ENCODE measurements around the gene MICOS13. TPM values are rescaled to one million over a fixed set of nuclear protein-coding genes. Genes with fewer than 3 reads are reported as not detected.

The MICOS13 gene
- total RNA-seq, 2 experiments from 2014 or later, result 42.6 to 44.1 TPM

- peak overlapping the region; percentile 90 for H3K4me3 Mint-ChIP-seq
These were observed 7.3 kb upstream of the MICOS13 start for GRCh38 chr19:5687360-5688198.

GRCh38 chr19:5686647-5687359 lies 6.5 kb upstream of the MICOS13 start:
- H3K27ac Mint-ChIP-seq, result peak overlapping the region; percentile 94
- POLR2A ChIA-PET, result interaction anchor here (0.6 to 2.9 kb wide), 13 partner anchors 10 to 1157 kb away, joined by 3 to 29 read pairs (median 4); partner anchors contain the start of genes CATSPERD, DUS3L, LONP1 and NDUFA11
- DNase-seq (peak; percentile 100), ATAC-seq (ENCODE audit: low read depth) (peak; percentile 62)
- peaks cover 10% of the 10 kb centered on the region for H3K36me3 Mint-ChIP-seq
- peak overlapping the region; percentile 90 for H3K4me3 Mint-ChIP-seq
- H3K9me3 Mint-ChIP-seq, result no peaks in the 10 kb centered on the region
- peaks cover 7% of the 10 kb centered on the region for H3K27me3 Mint-ChIP-seq
- H3K4me1 Mint-ChIP-seq, result peaks cover 12% of the 10 kb centered on the region

More at GRCh38 chr19:5687360-5688198, 7.3 kb upstream of the MICOS13 start:
- peaks cover 2% of the 10 kb centered on the region for H3K27me3 Mint-ChIP-seq
- peaks cover 16% of the 10 kb centered on the region for H3K4me1 Mint-ChIP-seq
- ATAC-seq (ENCODE audit: low read depth) (no peak), DNase-seq (no peak)
- peaks cover 13% of the 10 kb centered on the region for H3K36me3 Mint-ChIP-seq
- POLR2A ChIA-PET, result interaction anchor here (0.6 to 2.9 kb wide), 7 partner anchors 26 to 1156 kb away, joined by 3 to 29 read pairs (median 4); partner anchors contain the start of genes CATSPERD, LONP1, SAFB and SAFB2
- H3K9me3 Mint-ChIP-seq, result no peaks in the 10 kb centered on the region
- H3K27ac Mint-ChIP-seq, result peak overlapping the region; percentile 94

DNA sequence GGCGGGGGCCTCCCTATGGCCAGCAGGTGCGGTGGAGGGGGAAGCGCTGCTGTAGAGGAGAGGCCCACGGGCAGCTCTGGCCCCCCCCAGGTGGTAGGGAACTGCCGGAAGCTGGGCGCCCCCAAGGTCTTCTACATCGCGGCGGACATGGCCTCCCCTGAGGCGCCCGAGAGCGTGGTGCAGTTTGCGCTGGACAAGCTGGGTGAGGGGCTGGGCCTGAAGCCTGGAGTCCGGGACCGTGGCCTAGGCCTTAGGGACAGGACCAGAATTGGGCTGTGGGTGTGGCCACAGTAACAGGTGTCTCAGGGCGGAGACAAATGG lies 6.0 kb upstream of the MICOS13 start:
- POLR2A ChIA-PET, result interaction anchor here (0.6 to 2.9 kb wide), 12 partner anchors 10 to 217 kb away, joined by 3 to 29 read pairs (median 4); partner anchors contain the start of genes CATSPERD, DUS3L, LONP1 and NDUFA11
- Mint-ChIP-seq H3K36me3 (peaks cover 10% of the 10 kb centered on the region), H3K27ac (peak overlapping the region; percentile 94), H3K27me3 (peaks cover 7% of the 10 kb centered on the region), H3K4me1 (peaks cover 16% of the 10 kb centered on the region), H3K4me3 (peak overlapping the region; percentile 90), H3K9me3 (no peaks in the 10 kb centered on the region)
- DNase-seq, result no peak
- no peak for ATAC-seq (ENCODE audit: low read depth)

- H3K27me3 Mint-ChIP-seq, result peaks cover 7% of the 10 kb centered on the region
- ATAC-seq (ENCODE audit: low read depth), result no peak
- no peak for DNase-seq
- H3K4me3 Mint-ChIP-seq, result no peak overlapping the region
- no peaks in the 10 kb centered on the region for H3K9me3 Mint-ChIP-seq
- peaks cover 1% of the 10 kb centered on the region for H3K36me3 Mint-ChIP-seq
- no peak overlapping the region for H3K27ac Mint-ChIP-seq
- POLR2A ChIA-PET, result no interaction called here
- H3K4me1 Mint-ChIP-seq, result peaks cover 16% of the 10 kb centered on the region
These were observed 4.5 kb upstream of the MICOS13 start for GRCh38 chr19:5684694-5685430.

GRCh38 chr19:5683177-5683886 lies 3.0 kb upstream of the MICOS13 start:
- peaks cover 15% of the 10 kb centered on the region for H3K4me1 Mint-ChIP-seq
- H3K9me3 Mint-ChIP-seq, result no peaks in the 10 kb centered on the region
- ATAC-seq (ENCODE audit: low read depth) (no peak), DNase-seq (no peak)
- peaks cover 1% of the 10 kb centered on the region for H3K36me3 Mint-ChIP-seq
- H3K27ac Mint-ChIP-seq, result no peak overlapping the region
- no peak overlapping the region for H3K4me3 Mint-ChIP-seq
- POLR2A ChIA-PET, result interaction anchor here (0.7 to 0.9 kb wide), 2 partner anchors 35 to 816 kb away, joined by 3 read pairs; no protein-coding TSS in a partner anchor
- peaks cover 7% of the 10 kb centered on the region for H3K27me3 Mint-ChIP-seq

DNA sequence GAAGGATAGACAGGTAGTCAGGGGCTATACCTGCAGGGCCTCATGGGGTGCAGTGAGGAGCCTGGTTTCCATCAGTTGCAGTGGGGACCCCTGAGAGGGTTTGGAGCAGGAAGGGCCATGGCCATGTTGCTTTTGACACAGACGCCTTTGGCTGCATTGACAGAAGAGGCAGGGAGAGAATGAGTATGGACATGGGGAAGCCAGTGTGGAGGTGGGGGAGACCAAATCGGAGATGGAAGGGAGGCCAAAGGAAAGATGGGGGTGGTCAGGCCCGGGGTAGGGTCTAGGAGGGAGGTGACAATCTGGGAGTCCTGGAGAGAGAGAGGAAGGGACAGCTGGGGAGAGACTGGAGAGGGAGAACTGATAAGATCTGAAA lies 1.8 kb upstream of the MICOS13 start:
- no peak for ATAC-seq (ENCODE audit: low read depth)
- peak overlapping the region; percentile 30 for H3K27ac Mint-ChIP-seq
- peaks cover 1% of the 10 kb centered on the region for H3K36me3 Mint-ChIP-seq
- no peak for DNase-seq
- no peaks in the 10 kb centered on the region for H3K9me3 Mint-ChIP-seq
- H3K4me1 Mint-ChIP-seq, result peaks cover 14% of the 10 kb centered on the region
- H3K4me3 Mint-ChIP-seq, result peak overlapping the region; percentile 77
- H3K27me3 Mint-ChIP-seq, result peaks cover 7% of the 10 kb centered on the region
- POLR2A ChIA-PET, result interaction anchor here (0.7 kb wide), 1 partner anchor 146 kb away, joined by 3 read pairs; no protein-coding TSS in a partner anchor

- Mint-ChIP-seq H3K4me1 (peaks cover 13% of the 10 kb centered on the region), H3K27ac (peak overlapping the region; percentile 80)
These were observed 1.2 kb upstream of the MICOS13 start for GRCh38 chr19:5681391-5682106.

GRCh38 chr19:5680084-5680436 lies 256 bp downstream of the MICOS13 start:
- POLR2A ChIA-PET, result interaction anchor here (0.9 to 1.1 kb wide), 3 partner anchors 10 to 57 kb away, joined by 3 to 7 read pairs (median 6); partner anchors contain the start of genes RPL36, SAFB and SAFB2
- Mint-ChIP-seq H3K9me3 (no peaks in the 10 kb centered on the region), H3K27ac (peak overlapping the region; percentile 90), H3K4me1 (peaks cover 13% of the 10 kb centered on the region), H3K36me3 (peaks cover 1% of the 10 kb centered on the region), H3K4me3 (peak overlapping the region; percentile 81), H3K27me3 (peaks cover 7% of the 10 kb centered on the region)
- ATAC-seq (ENCODE audit: low read depth) (no peak), DNase-seq (no peak)

More at GRCh38 chr19:5681391-5682106, 1.2 kb upstream of the MICOS13 start:
- DNase-seq (no peak), ATAC-seq (ENCODE audit: low read depth) (no peak)
- Mint-ChIP-seq H3K4me3 (peak overlapping the region; percentile 77), H3K9me3 (no peaks in the 10 kb centered on the region), H3K36me3 (peaks cover 1% of the 10 kb centered on the region), H3K27me3 (peaks cover 7% of the 10 kb centered on the region)
- POLR2A ChIA-PET, result no interaction called here

DNA sequence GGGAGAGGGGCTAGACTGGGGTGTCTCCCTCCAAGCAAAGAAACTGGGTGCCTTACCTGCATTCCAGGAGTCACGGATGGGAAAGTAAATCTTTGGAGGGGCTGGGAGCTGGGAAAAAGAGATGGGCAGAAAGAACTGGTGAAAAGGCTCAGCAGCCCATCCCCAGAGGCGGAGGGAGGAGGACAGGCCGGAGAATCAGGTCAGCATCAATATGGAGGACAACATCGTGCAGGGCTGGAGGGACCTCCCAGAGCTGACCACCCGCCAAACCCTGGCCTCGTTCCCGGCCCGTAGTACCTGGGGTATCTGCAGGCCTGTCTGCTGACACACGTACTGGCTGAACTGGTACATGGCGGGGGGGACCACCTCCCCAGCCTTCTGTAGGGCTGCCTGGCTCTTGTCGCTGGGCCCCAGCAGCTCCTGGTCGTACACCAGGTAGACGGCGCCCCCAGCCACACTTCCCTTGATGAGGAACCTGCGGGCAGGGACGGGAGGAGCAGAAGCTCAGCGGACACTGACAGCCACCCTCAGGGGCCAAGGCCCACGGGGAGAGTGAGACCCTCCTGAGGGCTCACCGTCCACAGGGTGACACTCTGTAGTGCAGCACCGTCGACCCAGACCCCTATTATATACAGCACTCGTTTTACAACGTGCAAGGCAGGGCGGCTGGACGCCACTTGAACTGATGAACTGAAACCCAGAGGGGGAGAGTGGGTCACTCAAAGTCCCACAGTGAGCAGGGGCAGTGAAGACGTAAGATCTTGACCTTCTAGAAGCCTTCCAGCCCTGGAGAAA lies 830 bp downstream of the MICOS13 start:
- H3K27ac Mint-ChIP-seq, result peak overlapping the region; percentile 90
- peak overlapping the region; percentile 81 for H3K4me3 Mint-ChIP-seq
- H3K27me3 Mint-ChIP-seq, result peaks cover 7% of the 10 kb centered on the region
- DNase-seq, result no peak
- no peak for ATAC-seq (ENCODE audit: low read depth)
- peaks cover 13% of the 10 kb centered on the region for H3K4me1 Mint-ChIP-seq
- peaks cover 1% of the 10 kb centered on the region for H3K36me3 Mint-ChIP-seq
- H3K9me3 Mint-ChIP-seq, result no peaks in the 10 kb centered on the region
- POLR2A ChIA-PET, result interaction anchor here (0.9 to 1.1 kb wide), 3 partner anchors 10 to 57 kb away, joined by 3 to 7 read pairs (median 6); partner anchors contain the start of genes RPL36, SAFB and SAFB2

DNA sequence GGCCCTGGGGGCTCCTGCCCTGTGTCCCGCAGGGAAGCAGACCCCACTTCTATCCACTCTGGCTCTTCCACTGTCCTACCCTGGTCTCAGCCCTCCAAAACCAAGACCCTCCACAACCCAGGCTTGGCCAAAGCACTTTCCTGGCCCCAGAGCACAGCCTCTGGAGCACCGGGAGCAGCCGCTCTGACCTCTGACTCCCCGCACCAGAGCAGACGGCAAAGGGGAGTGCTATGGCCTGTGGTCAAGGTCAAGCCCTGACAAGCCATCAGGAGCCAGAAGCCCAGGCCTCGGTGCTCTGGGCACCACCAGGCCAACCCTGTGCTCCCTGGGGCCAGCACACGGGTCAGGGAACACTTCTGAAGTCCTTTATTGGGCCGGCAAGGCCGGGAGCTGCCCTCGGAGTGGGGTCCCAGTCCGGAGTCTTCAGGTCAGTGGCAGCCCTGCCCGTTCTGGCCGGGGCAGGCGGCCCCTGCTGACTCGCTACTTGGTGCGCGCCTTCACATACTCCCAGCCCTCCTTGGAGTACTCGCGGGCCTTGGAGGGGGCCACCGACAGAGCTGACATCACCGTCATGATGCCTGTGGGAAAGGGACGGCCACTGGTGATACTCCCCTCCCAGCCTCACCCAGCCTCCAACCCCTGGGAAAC lies 2.1 kb downstream of the MICOS13 start:
- Mint-ChIP-seq H3K4me1 (peaks cover 13% of the 10 kb centered on the region), H3K4me3 (no peak overlapping the region), H3K9me3 (peaks cover 1% of the 10 kb centered on the region), H3K27me3 (peaks cover 5% of the 10 kb centered on the region), H3K36me3 (peaks cover 5% of the 10 kb centered on the region), H3K27ac (no peak overlapping the region)
- DNase-seq (no peak), ATAC-seq (ENCODE audit: low read depth) (no peak)
- POLR2A ChIA-PET, result no interaction called here

- POLR2A ChIA-PET, result interaction anchor here (1.2 kb wide), 1 partner anchor 55 kb away, joined by 3 read pairs; the partner anchor contains the start of genes SAFB and SAFB2
- Mint-ChIP-seq H3K4me3 (no peak overlapping the region), H3K9me3 (peaks cover 1% of the 10 kb centered on the region)
These were observed 2.7 kb downstream of the MICOS13 start for GRCh38 chr19:5677580-5677979.

More at GRCh38 chr19:5677580-5677979, 2.7 kb downstream of the MICOS13 start:
- DNase-seq (no peak), ATAC-seq (ENCODE audit: low read depth) (no peak)
- H3K4me1 Mint-ChIP-seq, result peaks cover 13% of the 10 kb centered on the region
- peaks cover 8% of the 10 kb centered on the region for H3K36me3 Mint-ChIP-seq
- H3K27ac Mint-ChIP-seq, result no peak overlapping the region
- peaks cover 5% of the 10 kb centered on the region for H3K27me3 Mint-ChIP-seq
